Measurements from ENCODE around the gene HS2ST1.

- TF ChIP-seq, protein P1, sequence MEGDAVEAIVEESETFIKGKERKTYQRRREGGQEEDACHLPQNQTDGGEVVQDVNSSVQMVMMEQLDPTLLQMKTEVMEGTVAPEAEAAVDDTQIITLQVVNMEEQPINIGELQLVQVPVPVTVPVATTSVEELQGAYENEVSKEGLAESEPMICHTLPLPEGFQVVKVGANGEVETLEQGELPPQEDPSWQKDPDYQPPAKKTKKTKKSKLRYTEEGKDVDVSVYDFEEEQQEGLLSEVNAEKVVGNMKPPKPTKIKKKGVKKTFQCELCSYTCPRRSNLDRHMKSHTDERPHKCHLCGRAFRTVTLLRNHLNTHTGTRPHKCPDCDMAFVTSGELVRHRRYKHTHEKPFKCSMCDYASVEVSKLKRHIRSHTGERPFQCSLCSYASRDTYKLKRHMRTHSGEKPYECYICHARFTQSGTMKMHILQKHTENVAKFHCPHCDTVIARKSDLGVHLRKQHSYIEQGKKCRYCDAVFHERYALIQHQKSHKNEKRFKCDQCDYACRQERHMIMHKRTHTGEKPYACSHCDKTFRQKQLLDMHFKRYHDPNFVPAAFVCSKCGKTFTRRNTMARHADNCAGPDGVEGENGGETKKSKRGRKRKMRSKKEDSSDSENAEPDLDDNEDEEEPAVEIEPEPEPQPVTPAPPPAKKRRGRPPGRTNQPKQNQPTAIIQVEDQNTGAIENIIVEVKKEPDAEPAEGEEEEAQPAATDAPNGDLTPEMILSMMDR (optimal IDR thresholded peaks at IDR 0.05 in 1 of 3, IDR thresholded peaks at IDR 0.05 in 1 of 3, conservative IDR thresholded peaks at IDR 0.05 in 1 of 3; ENCODE audit: extremely low read depth in 1 of 3, insufficient read depth in 2 of 3, low read length in 3 of 3) = no peak
- TF ChIP-seq EZH2 (IDR thresholded peaks at IDR 0.05; ENCODE audit: low read length) = no peak
These were observed 18.6 kb downstream of the HS2ST1 start for GRCh38 chr1:86933051-86933450.

Data from keratinocyte (primary cell).